ENCODE data around the gene EMC8. TPM values are rescaled to one million over a fixed set of nuclear protein-coding genes. Genes with fewer than 3 reads are reported as not detected.

The EMC8 gene
- total and polyA plus RNA-seq, 2 of the 8 experiments (the other 6 are each of a cell fraction or from before 2014, with no cell fraction given): 52.2 to 69.7 TPM

DNA sequence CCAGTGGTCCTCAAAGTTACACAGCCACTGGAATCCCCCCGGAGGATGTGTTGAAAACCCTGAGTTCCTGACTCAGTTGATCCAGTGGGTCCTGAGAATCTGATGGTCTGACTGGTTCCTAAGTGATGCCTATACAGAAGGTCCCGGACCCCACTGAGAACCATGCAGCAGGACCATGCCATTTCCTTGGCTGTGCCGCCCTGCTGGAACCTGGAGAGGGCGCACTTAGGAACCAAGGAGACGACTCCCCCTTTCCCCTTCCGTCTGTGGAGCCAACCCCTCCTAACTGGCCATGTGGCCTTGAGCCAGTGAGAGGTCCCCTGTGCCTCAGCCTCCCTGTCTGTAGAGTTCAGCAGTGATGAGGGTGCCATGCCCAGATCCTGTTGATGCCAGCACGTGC lies 70.5 kb downstream of the EMC8 start:
- Histone ChIP-seq H3K36me3 (ENCODE audit: control insufficient read depth in 2 of 4, insufficient read depth in 4 of 4, low read length in 3 of 4) (no peaks in the 10 kb centered on the region), H3K4me3 (ENCODE audit: extremely low read depth in 1 of 4, insufficient read depth in 2 of 4, low read depth in 3 of 4, low read length in 4 of 4) (no peak overlapping the region), H2BK5ac (ENCODE audit: low read depth, low read length) (no peak overlapping the region), H4K8ac (ENCODE audit: extremely low read depth, insufficient read depth, low read length) (no peak overlapping the region), H3K56ac (replicated peaks; ENCODE audit: insufficient read length, low read depth, low read length) (no peak overlapping the region), H2AK5ac (ENCODE audit: low read depth, low read length) (peak overlapping the region; percentile 57; the same call in 1 of the 2 replicates), H3K9ac (replicated peaks in 1 of 4; ENCODE audit: extremely low read depth in 1 of 4, low read depth in 3 of 4, low read length in 3 of 4) (no peak overlapping the region), H3K18ac (ENCODE audit: extremely low read depth, low read length) (no peak overlapping the region), H3K27me3 (replicated peaks in 1 of 4; ENCODE audit: control insufficient read depth in 3 of 4, extremely low read depth in 1 of 4, insufficient read depth in 3 of 4, low read length in 3 of 4) (no peaks in the 10 kb centered on the region; a peak in 1 of 7 replicates), H2AFZ (ENCODE audit: low read length) (no peak overlapping the region), H3K23me2 (ENCODE audit: low read depth, low read length) (peaks cover 3% of the 10 kb centered on the region; the same call in 1 of the 2 replicates), H2BK120ac (replicated peaks; ENCODE audit: low read depth, low read length) (peak overlapping the region; percentile 16), H3K14ac (ENCODE audit: insufficient read length) (no peak overlapping the region), H3K4ac (replicated peaks; ENCODE audit: insufficient read length, low read depth, low read length) (peak overlapping the region; percentile 73), H3K79me2 (ENCODE audit: control insufficient read depth in 1 of 2, insufficient read depth in 2 of 2, low read length in 2 of 2) (no peaks in the 10 kb centered on the region), H4K5ac (ENCODE audit: insufficient read length, low read depth, low read length) (no peak overlapping the region), H3K79me1 (ENCODE audit: low read depth, low read length) (no peaks in the 10 kb centered on the region), H4K20me1 (replicated peaks in 1 of 2; ENCODE audit: control insufficient read depth in 1 of 2, insufficient read depth in 2 of 2, low read length in 2 of 2) (peaks cover 2 to 10% of the 10 kb centered on the region in 2 experiments), H3K23ac (ENCODE audit: insufficient read length) (no peak overlapping the region), H2BK15ac (ENCODE audit: low read length) (0 out of 2 replicates have a peak overlapping the region, but pooled peaks have one; percentile 1), H3K27ac (ENCODE audit: low read depth, low read length) (no peak overlapping the region), H3K4me1 (replicated peaks in 1 of 4; ENCODE audit: control insufficient read depth in 3 of 4, insufficient read depth in 4 of 4, low read length in 3 of 4) (peaks cover 0 to 5% (median 4%) of the 10 kb centered on the region in 4 experiments; a peak in 3 of 7 replicates), H4K91ac (replicated peaks; ENCODE audit: insufficient read length, low read length) (peak overlapping the region; percentile 78), H2BK12ac (ENCODE audit: low read depth, low read length) (peak overlapping the region; percentile 33; the same call in 1 of the 2 replicates), H3K4me2 (ENCODE audit: insufficient read depth in 1 of 2, low read depth in 2 of 2, low read length in 2 of 2) (no peak overlapping the region), H2BK20ac (ENCODE audit: low read length) (no peak overlapping the region; the same call in 1 of the 2 replicates), H3K9me3 (ENCODE audit: insufficient read depth in 2 of 2, low read depth in 1 of 2, low read length in 1 of 2) (no peaks in the 10 kb centered on the region)
- 68% methylated on average over 7 of the region's 7 CpGs; no CpG with 5 or more reads in 1 of the 2 experiments for WGBS, 2 experiments (ENCODE audit: extremely low coverage in 1 of 2, insufficient coverage in 1 of 2, insufficient read length in 1 of 2, insufficient replicate concordance in 2 of 2, low coverage in 1 of 2, low lambda C conversion rate in 2 of 2, missing lambda C conversion rate in 1 of 2)
- no peak for FAIRE-seq
- ChIA-PET POLR2A (ENCODE audit: partially characterized antibody) (interaction anchor here (1.4 to 1.8 kb wide), 2 partner anchors 13 to 14 kb away, joined by 3 to 8 read pairs; no protein-coding TSS in a partner anchor), CTCF (ENCODE audit: partially characterized antibody) (interaction anchor here (0.6 to 2.6 kb wide), 12 partner anchors 9 to 53 kb away, joined by 3 to 18 read pairs (median 5); no protein-coding TSS in a partner anchor)
- no peak for TF ChIP-seq POU5F1 (IDR thresholded peaks at IDR 0.05; ENCODE audit: low read depth, low read length)
- TF ChIP-seq POLR2A (IDR thresholded peaks at IDR 0.05; ENCODE audit: control extremely low read depth in 1 of 2, low read depth in 2 of 2, low read length in 2 of 2): no peak
- TF ChIP-seq CHD1 (IDR thresholded peaks at IDR 0.05; ENCODE audit: low read depth, low read length): no peak
- no peak for TF ChIP-seq TCF12 (IDR thresholded peaks at IDR 0.05; ENCODE audit: low read depth, low read length)
- no peak for TF ChIP-seq TEAD4 (IDR thresholded peaks at IDR 0.05; ENCODE audit: low read depth, low read length)
- TF ChIP-seq RAD21 (IDR thresholded peaks at IDR 0.05 in 1 of 2, conservative IDR thresholded peaks at IDR 0.05 in 1 of 2; ENCODE audit: low read depth in 2 of 2, low read length in 2 of 2): peak; percentile 32 to 62
- no peak for TF ChIP-seq ASH2L (IDR thresholded peaks at IDR 0.05; ENCODE audit: low read length)
- TF ChIP-seq, protein P1, sequence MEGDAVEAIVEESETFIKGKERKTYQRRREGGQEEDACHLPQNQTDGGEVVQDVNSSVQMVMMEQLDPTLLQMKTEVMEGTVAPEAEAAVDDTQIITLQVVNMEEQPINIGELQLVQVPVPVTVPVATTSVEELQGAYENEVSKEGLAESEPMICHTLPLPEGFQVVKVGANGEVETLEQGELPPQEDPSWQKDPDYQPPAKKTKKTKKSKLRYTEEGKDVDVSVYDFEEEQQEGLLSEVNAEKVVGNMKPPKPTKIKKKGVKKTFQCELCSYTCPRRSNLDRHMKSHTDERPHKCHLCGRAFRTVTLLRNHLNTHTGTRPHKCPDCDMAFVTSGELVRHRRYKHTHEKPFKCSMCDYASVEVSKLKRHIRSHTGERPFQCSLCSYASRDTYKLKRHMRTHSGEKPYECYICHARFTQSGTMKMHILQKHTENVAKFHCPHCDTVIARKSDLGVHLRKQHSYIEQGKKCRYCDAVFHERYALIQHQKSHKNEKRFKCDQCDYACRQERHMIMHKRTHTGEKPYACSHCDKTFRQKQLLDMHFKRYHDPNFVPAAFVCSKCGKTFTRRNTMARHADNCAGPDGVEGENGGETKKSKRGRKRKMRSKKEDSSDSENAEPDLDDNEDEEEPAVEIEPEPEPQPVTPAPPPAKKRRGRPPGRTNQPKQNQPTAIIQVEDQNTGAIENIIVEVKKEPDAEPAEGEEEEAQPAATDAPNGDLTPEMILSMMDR (IDR thresholded peaks at IDR 0.05; ENCODE audit: control extremely low read depth in 1 of 3, insufficient read depth in 1 of 3, low read depth in 1 of 3, low read length in 3 of 3): peak; percentile 62 to 91 (median 89)
- TF ChIP-seq EGR1 (IDR thresholded peaks at IDR 0.05; ENCODE audit: borderline replicate concordance, low read depth, low read length): no peak
- TF ChIP-seq, protein P2, sequence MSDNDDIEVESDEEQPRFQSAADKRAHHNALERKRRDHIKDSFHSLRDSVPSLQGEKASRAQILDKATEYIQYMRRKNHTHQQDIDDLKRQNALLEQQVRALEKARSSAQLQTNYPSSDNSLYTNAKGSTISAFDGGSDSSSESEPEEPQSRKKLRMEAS (IDR thresholded peaks at IDR 0.05): peak; percentile 71
- peak in 1 of 2 experiments; percentile 79 for DNase-seq (ENCODE audit: low read depth in 1 of 2, low spot score in 2 of 2)

Measured in H1 (cell line).